Erythroblast (primary cell): ENCODE measurements around the gene CSNK1G2.

Source experiments
- DNase-seq, 2 experiments: peaks; one replicate each; lab custom pipeline; 2025; lab: John Stamatoyannopoulos, UW
- GATA1 ChIP-seq: IDR thresholded peaks from 2 replicates; pipeline ENCODE4 v1.6.1; 2011; ENCODE audit warnings: low read depth, mild to moderate bottlenecking, control low read depth, low read length, moderate library complexity
- POLR2A ChIP-seq: IDR thresholded peaks from 2 replicates; pipeline ENCODE4 v1.6.1; 2011; ENCODE audit warnings: mild to moderate bottlenecking, low read length

Gene CSNK1G2

DNA sequence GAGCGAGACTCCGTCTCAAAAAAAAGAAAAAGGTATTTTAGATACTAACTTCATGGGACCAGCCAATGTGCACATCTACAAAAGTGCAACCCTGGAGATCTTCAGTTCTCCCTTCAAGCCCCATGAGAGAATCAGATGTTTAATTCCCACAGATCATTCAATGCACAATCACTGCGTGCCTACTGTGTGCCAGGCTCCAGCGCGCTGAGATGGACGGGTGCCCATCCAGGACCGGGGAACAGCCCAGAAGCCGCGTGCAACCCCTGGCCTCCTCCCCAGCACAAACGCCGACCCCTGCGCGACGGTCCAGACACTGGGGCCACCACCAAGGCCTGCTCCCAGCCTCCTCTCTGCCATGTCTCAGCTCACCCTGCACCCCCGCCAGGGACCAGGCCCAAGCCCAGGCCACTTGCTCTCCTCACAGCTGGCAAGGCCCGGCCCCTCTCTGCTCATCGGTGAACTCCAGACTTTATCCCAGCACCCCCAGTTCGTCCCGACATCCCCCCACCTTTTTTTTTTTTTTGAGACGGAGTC, 69.2 kb downstream of the CSNK1G2 start:
- DNase-seq = no peak
- TF ChIP-seq GATA1 = no peak

GRCh38 chr19:2011169-2011568, 70.2 kb downstream of the CSNK1G2 start:
- no peak for TF ChIP-seq POLR2A
- TF ChIP-seq GATA1 = no peak
- no peak for DNase-seq

DNA sequence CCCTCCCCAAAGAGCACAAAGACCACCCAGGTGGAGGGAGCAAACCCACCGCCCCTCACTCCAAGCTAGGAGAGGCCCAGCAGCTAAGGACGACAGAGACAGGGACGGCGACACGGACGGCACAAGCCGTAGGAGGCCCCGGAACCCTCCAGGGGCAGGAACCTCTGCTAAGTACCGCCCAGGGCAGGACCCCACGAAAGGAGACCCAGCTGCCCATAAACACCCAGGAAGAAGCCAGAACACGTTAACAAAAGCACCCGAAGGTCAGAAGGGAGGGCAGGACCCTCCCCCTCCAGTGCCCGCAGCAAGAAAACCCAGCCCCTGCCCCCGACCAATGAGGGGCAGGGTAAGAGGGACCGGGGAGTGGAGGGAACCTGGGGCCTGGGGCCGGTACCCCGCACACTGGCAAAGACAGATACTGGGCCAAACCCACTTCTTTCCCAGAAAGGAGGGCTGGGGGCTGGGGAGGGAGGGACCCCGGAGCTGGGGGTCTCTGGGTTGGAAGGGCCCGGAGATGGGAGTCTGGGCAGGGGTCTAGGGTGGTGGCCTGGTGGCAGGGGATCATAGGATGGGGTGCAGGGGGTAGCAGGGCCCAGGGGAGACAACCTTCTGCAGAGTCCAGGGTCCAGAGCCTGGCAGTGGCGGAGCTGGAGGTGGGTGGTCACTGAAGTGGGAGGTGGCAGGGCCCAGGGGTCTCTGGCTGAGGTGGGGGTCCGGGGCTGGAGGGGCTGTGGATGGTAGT, 72.1 kb downstream of the CSNK1G2 start:
- no peak for DNase-seq
- TF ChIP-seq POLR2A (no peak), GATA1 (no peak)

GRCh38 chr19:2013683-2013961, 72.7 kb downstream of the CSNK1G2 start:
- no peak for DNase-seq
- TF ChIP-seq POLR2A = no peak
- no peak for TF ChIP-seq GATA1

DNA sequence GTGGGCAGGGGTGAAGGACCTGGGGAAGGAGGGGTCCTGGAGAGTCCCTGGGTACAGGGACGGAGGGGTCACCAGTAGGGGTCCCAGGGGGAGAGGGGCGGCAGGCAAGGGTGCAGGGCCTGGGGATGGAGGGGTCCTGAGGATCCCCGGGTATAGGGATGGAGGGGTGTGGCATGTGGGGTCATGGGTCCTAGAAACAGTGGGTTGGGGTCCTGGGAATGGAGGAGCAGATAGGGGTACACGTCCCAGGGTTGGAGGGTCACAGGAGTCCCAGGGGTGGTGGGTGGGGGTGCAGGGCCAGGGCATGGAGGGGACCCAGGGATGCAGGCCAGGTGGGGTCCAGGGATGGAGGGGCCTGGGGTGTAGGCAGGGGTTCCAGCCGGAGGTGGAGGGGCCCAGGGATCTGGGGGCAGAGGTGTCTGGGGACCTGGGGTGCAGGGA, 73.2 kb downstream of the CSNK1G2 start:
- TF ChIP-seq GATA1 = no peak
- DNase-seq = no peak

- peak; percentile 60 to 69 for DNase-seq
- TF ChIP-seq POLR2A = no peak
- TF ChIP-seq GATA1 = no peak
These were observed 74.0 kb downstream of the CSNK1G2 start for GRCh38 chr19:2014731-2015607.

- peak; percentile 66 to 69 for DNase-seq
- TF ChIP-seq GATA1 (no peak), POLR2A (no peak)
These were observed 74.6 kb downstream of the CSNK1G2 start, which contains the start of gene BTBD2 for GRCh38 chr19:2015608-2015950. TSS of gene BTBD2 (minus strand) at chr19:2015714. CDS start at chr19:2015703, 11 bp downstream.

GRCh38 chr19:2016041-2016807, 75.3 kb downstream of the CSNK1G2 start:
- no peak for TF ChIP-seq GATA1
- no peak for TF ChIP-seq POLR2A
- peak; percentile 62 to 70 for DNase-seq

DNA sequence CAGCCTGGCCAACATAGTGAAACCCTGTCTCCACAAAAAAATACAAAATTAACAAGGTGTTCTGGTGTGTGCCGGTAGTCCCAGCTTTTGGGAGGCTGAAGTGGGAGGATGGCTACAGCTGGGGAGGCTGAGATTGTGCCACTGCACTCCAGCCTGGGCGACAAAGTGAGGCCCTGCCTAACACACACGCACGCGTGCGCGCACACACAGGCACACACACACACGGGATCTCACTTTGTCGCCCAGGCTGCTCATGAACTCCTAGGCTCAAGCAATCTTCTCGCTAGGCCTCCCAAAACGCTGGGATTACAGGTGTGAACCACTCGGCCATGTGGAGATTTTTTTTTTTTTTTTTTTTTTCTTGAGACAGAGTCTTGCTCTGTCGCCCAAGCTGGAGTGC, 77.8 kb downstream of the CSNK1G2 start:
- DNase-seq = no peak
- TF ChIP-seq POLR2A (no peak), GATA1 (no peak)

GRCh38 chr19:2021453-2022140, 80.6 kb downstream of the CSNK1G2 start:
- no peak for DNase-seq
- no peak for TF ChIP-seq POLR2A
- TF ChIP-seq GATA1 = no peak

- no peak for TF ChIP-seq POLR2A
- TF ChIP-seq GATA1 = no peak
These were observed 81.3 kb downstream of the CSNK1G2 start for GRCh38 chr19:2022289-2022688.

GRCh38 chr19:2026770-2027169, 85.8 kb downstream of the CSNK1G2 start:
- DNase-seq = no peak
- no peak for TF ChIP-seq GATA1
- no peak for TF ChIP-seq POLR2A

More at GRCh38 chr19:2022289-2022688, 81.3 kb downstream of the CSNK1G2 start:
- no peak for DNase-seq

DNA sequence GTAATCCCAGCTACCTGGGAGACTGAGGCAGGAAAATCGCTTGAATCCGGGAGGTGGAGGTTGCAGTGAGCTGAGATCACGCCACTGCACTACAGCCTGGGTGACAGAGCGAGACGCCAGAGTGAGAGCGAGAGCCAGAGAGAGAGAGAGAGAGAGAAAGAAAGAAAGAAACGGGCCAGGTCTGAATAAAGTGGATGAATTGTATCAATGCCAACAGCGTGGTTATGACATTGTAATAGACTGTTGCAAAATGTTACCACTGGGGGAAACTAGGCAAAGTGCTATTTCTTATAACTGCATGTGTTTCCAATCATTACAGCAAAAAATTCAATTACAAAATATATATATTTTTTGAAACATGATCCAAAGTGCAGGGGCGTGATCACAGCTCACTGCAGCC, 86.4 kb downstream of the CSNK1G2 start:
- no peak for DNase-seq
- no peak for TF ChIP-seq GATA1
- TF ChIP-seq POLR2A = no peak
